NCI-H1092 (cell line): Measurements from ENCODE around the gene SMARCC2.
A peak's percentile ranks its signal among the peaks of the same experiment; 100 is the strongest.
"Not testable (repeated sequence)": the region's sequence is repeated elsewhere in the genome, so short reads cannot be mapped to it uniquely, and the experiment has no call there.

ENCODE experiments used
- DNase-seq: peaks from one replicate; lab custom pipeline; 2025; lab: John Stamatoyannopoulos, UW

SMARCC2 gene

DNA sequence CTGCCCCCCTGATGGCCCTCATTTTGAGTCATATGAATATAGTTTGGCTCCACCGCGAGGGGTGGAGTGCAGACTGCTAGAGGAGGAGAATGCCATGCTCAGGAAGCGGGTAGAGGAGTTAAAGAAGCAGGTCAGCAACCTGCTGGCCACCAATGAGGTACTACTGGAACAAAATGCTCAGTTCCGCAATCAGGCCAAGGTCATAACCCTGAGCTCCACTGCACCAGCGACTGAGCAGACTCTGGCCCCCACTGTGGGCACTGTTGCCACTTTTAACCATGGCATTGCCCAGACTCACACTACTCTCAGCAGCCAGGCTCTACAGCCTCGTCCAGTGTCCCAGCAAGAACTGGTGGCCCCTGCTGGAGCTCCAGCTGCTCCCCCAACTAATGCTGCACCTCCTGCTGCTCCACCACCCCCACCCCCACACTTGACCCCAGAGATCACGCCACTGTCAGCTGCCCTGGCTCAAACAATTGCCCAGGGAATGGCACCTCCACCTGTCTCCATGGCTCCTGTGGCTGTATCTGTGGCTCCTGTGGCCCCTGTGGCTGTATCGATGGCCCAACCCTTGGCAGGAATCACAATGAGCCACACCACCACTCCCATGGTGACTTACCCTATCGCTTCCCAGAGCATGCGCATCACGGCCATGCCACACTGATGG is 67.9 kb downstream of the SMARCC2 start:
- no peak for DNase-seq

DNA sequence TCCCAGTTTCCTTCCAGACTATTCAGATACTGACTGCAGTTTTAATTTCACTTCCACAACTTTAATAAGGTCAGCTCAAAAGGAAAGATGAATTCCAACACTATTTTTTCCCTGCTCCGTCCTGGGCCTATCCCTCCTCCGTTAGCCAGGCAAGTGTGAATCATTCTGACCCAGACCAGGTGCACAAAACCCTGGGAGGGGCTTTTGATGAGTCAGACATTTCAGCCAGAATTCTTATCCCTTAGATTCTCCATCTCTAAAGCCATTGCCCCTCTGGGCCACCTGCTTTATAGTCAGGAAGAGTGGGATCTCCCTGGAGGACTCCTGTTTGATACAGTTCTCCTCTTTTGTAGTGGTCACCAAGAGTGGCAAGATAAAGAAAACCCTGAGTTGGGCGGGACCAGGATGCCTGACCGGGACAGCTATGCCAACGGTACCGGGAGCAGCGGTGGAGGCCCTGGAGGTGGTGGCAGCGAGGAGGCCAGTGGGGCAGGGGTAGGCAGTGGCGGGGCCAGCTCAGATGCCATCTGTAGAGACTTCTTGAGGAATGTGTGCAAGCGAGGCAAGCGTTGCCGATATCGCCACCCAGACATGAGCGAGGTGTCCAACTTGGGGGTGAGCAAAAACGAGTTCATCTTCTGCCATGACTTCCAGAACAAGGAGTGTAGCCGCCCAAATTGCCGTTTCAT is 69.0 kb downstream of the SMARCC2 start:
- DNase-seq = no peak

DNA sequence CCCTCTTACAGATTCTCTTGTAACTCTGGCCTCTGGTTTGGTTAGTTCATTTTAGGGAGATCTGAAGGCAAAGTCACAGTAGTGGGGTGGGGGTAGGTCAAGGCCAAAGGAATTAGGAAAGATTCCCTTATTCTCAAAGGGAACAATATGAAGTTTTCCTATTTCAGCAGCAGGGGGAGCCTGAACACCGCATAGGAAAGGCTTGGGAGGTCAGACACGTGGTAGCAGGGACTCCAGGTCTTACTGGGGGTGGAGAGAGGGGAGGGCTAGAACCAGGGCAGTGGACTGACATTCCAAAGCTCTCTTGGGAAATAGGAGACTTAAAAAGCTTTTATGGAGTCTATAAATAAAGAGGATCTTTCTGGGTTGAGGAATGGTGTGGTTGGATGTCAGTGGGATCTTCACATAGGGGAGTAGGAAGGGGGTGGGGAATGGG is 69.9 kb downstream of the SMARCC2 start:
- peak; percentile 13 for DNase-seq

DNA sequence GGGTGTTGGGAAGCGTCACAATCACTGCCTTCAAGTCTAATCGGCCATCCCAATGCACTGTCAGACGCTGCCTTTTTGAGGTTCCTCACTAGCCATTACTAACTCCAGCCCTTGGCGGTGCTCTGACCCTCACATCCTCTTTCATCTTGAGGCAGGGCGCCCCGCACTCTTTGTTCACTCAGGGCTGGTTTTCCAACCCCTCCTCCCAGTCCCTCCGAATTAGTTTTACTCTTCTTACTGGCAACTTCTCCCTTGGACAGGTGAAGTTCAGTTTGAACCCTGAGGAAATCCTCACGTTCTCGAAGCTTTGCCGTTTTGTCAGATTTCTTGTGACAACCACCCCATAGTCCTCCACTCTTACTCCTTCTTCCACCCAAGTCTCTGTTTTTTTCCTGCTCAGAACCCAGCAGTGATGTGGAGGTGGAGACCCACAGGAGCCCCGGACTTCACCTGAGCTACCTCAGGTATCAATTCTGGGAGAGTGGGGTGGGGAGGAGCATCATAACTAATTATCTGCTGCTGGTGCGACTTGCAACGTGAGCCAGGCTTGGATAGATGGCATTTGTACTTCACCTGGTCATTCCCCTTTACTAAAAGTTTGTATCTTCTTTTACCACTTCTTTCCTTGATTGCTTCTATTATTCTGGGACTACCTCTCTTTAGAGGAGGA is 70.5 kb downstream of the SMARCC2 start:
- no peak for DNase-seq

DNA sequence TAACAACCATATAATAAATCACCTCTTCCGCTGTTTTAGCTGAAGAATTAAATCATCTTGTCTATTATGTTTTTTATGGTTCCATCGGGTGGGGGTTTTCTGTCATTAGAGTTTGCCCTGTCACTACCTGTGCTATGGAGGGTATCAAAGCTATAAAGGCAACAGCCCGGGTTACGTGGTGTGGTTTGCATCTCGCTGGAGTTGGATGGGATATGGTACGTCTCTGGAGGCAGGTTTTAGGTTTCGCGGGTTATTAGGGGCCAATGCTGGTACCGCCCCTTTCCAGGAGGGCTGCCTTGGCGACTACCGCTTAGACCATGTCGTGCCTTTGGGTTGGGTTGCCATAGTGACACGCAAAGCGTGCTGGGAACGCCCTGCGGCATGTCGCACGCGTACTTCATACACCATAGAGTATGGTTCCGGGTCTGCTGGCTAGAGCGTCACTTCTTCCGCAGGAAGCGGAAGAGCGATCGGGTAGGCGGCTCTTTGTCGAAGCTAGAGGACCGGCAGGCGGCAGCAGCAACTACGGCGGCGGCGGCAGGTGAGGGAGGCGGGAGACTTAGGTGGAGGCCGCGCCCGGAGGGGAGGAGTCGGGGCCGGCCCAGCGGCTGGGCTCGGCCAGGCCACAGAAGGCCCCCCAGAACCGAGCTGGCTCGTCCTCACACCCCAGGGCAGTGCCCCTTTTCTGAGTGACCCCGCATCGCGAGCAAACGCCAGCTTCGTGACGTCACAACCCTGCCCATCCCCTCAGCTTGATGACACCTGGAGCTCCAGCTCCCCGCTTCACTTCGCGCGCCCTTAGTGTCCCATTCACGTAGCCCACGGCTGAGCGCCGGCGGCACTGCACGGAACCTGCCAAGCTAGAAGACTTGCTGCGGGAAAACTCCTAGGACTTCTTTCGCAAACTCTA is 71.2 kb downstream of the SMARCC2 start, which contains the start of gene ZC3H10:
Gene ZC3H10 (plus strand): TSS at position 489 of the 910 bp plus-strand sequence. CDS start 2,297 bp downstream, outside the sequence.
- peak; percentile 97 for DNase-seq

DNA sequence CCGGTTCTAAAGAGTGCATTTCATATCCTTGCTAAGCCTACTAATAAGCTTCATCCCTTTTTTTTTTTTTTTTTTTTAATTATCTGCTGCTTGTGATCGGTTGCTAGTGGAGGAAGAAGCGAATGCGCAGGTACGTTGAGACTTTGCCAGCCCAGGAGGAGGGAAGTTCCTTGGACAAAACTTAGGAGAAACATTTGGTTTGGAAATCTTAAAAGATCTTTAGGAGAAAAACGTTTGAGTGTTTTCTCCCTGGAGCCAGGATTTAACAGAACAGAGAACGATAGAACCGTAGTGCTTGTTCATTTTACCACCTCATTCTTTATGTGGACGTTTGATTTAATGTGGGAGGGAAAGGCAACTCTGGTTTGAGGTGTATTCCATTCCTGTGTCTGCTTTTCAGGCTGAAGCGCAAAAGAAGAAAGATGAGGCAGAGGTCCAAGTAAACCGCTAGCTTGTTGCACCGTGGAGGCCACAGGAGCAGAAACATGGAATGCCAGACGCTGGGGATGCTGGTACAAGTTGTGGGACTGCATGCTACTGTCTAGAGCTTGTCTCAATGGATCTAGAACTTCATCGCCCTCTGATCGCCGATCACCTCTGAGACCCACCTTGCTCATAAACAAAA is 72.1 kb downstream of the SMARCC2 start:
- not testable (repeated sequence) for DNase-seq

DNA sequence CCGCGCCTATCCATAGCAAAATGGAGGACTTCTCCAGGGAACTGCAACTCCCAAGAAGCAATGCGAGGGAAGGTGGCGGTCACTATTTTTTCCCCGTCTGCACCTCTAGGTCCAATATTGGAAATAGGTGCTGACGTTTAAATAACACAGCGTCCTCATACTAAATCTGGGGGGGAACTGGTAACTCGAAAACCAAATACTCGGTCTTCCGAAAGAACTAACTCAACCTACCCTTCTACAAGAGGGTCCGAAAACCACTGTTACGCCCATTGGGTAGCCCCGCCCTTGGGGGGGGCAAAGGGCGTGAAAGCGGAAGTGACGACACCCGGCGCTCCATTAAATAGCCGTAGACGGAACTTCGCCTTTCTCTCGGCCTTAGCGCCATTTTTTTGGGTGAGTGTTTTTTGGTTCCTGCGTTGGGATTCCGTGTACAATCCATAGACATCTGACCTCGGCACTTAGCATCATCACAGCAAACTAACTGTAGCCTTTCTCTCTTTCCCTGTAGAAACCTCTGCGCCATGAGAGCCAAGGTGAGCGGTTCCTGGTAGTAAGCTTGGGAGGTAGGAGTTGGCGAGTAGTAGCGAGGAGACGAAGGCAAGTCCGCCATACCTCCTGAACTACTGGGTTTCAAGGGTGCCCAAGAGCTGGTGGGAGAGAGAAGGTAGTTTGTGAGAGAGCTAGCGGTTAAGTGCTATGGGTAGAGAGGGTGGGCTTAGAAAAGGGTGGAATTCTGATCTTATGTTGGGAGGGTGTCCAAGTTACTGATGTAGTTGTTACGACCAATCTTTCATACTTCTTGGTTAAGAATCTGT is 72.8 kb downstream of the SMARCC2 start, which contains the start of gene RPL41:
Gene RPL41 (plus strand): TSS at position 367 of the 815 bp plus-strand sequence.
- DNase-seq = peak; percentile 90

DNA sequence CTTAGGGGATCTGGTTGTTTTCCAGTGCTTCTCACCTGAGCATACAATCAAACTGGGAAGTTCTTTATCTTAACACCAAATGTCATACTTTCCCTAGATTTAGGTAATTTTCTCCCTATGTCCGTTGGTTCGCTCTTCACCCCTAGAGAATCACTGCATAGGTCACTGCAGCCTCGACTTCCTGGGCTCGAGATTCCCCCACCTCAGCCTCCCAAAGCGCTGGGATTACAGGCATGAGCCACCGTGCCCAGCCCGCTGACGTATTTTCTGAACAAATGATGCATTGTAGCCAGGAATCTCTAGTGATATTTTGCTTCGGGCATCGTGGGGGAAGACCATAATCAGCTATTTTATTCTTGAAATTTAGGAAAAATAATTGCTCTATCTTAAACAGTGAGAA is 74.0 kb downstream of the SMARCC2 start:
- DNase-seq = no peak

DNA sequence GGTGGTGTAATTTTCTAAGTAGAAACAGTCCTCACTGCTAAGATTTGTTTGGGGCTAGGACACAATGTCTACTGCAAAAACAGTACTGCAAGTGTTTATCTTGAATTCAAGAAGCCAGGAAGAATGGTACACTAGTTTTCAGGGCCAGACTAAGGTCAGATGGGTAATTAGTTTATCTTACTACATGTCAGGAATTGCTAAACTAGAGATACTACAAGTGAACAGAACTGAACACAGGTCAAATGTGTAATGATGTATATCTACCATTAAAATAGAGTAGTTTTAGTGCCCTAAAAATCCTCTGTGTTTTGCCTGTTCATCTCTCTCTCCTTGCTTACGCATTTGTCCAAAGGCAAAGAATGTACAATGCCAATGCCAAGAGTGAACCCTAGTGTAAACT is 75.2 kb downstream of the SMARCC2 start:
- DNase-seq = no peak
